ENCODE data around the gene KLHL34.

GRCh38 chrX:21659320-21659719 lies 1.2 kb upstream of the KLHL34 start:
- TF ChIP-seq, protein P1, sequence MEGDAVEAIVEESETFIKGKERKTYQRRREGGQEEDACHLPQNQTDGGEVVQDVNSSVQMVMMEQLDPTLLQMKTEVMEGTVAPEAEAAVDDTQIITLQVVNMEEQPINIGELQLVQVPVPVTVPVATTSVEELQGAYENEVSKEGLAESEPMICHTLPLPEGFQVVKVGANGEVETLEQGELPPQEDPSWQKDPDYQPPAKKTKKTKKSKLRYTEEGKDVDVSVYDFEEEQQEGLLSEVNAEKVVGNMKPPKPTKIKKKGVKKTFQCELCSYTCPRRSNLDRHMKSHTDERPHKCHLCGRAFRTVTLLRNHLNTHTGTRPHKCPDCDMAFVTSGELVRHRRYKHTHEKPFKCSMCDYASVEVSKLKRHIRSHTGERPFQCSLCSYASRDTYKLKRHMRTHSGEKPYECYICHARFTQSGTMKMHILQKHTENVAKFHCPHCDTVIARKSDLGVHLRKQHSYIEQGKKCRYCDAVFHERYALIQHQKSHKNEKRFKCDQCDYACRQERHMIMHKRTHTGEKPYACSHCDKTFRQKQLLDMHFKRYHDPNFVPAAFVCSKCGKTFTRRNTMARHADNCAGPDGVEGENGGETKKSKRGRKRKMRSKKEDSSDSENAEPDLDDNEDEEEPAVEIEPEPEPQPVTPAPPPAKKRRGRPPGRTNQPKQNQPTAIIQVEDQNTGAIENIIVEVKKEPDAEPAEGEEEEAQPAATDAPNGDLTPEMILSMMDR (IDR thresholded peaks at IDR 0.05): no peak
- TF ChIP-seq POLR2A (IDR thresholded peaks at IDR 0.05): no peak

Measured in testis (tissue), 2 donors.